Activated CD8-positive, alpha-beta T cell treated with anti-CD3 and anti-CD28 coated beads, Interleukin-2, amount 10 ng/mL, durations not matched to agents 7 days and 5 days (primary cell): ENCODE results near the gene TRDMT1. TPM values are rescaled to one million over a fixed set of nuclear protein-coding genes. Genes with fewer than 3 reads are reported as not detected.

Source experiments
- total RNA-seq, 2 experiments: library from RNA; stranded (reverse); gene quantifications; one replicate each; pipeline ENCODE4 v1.2.3, GENCODE V29; 2021

TRDMT1 gene
- total RNA-seq, 2 experiments from 2014 or later: 11.6 to 13.6 TPM

Other genes with a start within 250 kb of the TRDMT1 start
- gene CUBN, start 71.9 kb downstream of the TRDMT1 start, total RNA-seq: 1 to 10 TPM in 1 of 2 experiments, under 1 TPM in 1; 0.68 to 1.2 TPM
- 1,000 to 10,000 TPM; 2,550 to 2,568 TPM for gene VIM, start 26.6 kb upstream of the TRDMT1 start, total RNA-seq